ENCODE measurements around the gene AP2A2. TPM values are rescaled to one million over a fixed set of nuclear protein-coding genes. Genes with fewer than 3 reads are reported as not detected.

The AP2A2 gene
- total RNA-seq, 3 donors from 2014 or later: 44.6 to 112 (median 54.7) TPM

DNA sequence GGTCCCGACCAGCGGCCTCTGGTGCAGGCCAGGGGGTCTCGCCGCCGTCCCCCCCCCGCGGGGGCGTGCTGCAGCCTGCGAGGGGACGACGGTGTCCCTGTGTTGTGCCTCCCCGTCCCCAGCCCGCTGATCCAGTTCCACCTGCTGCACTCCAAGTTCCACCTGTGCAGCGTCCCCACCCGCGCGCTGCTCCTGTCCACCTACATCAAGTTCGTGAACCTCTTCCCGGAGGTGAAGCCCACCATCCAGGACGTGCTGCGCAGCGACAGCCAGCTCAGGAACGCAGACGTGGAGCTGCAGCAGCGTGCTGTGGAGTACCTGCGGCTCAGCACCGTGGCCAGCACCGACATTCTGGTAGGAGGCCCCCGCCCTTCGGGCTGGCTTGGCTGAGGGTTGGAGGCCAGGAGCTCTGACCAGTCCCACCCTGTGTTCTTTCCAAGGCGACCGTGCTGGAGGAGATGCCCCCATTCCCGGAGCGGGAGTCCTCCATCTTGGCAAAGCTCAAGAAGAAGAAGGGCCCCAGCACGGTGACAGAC lies 68.0 kb downstream of the AP2A2 start:
- Histone ChIP-seq H3K4me1 (no peaks in the 10 kb centered on the region), H3K27me3 (no peaks in the 10 kb centered on the region), H3K36me3 (peaks cover 2% of the 10 kb centered on the region), H3K27ac (no peak overlapping the region), H3K9me3 (no peaks in the 10 kb centered on the region), H3K4me3 (no peak overlapping the region)
- DNase-seq (ENCODE audit: low spot score in 2 of 2): no peak
- TF ChIP-seq POLR2AphosphoS5 (IDR thresholded peaks at IDR 0.05) (no peak), POLR2A (IDR thresholded peaks at IDR 0.05) (no peak)
- TF ChIP-seq, protein P1, sequence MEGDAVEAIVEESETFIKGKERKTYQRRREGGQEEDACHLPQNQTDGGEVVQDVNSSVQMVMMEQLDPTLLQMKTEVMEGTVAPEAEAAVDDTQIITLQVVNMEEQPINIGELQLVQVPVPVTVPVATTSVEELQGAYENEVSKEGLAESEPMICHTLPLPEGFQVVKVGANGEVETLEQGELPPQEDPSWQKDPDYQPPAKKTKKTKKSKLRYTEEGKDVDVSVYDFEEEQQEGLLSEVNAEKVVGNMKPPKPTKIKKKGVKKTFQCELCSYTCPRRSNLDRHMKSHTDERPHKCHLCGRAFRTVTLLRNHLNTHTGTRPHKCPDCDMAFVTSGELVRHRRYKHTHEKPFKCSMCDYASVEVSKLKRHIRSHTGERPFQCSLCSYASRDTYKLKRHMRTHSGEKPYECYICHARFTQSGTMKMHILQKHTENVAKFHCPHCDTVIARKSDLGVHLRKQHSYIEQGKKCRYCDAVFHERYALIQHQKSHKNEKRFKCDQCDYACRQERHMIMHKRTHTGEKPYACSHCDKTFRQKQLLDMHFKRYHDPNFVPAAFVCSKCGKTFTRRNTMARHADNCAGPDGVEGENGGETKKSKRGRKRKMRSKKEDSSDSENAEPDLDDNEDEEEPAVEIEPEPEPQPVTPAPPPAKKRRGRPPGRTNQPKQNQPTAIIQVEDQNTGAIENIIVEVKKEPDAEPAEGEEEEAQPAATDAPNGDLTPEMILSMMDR (IDR thresholded peaks at IDR 0.05): no peak
- intact Hi-C loops (cut with DNase I; ENCODE audit: low total_unique reads): no loop called here

DNA sequence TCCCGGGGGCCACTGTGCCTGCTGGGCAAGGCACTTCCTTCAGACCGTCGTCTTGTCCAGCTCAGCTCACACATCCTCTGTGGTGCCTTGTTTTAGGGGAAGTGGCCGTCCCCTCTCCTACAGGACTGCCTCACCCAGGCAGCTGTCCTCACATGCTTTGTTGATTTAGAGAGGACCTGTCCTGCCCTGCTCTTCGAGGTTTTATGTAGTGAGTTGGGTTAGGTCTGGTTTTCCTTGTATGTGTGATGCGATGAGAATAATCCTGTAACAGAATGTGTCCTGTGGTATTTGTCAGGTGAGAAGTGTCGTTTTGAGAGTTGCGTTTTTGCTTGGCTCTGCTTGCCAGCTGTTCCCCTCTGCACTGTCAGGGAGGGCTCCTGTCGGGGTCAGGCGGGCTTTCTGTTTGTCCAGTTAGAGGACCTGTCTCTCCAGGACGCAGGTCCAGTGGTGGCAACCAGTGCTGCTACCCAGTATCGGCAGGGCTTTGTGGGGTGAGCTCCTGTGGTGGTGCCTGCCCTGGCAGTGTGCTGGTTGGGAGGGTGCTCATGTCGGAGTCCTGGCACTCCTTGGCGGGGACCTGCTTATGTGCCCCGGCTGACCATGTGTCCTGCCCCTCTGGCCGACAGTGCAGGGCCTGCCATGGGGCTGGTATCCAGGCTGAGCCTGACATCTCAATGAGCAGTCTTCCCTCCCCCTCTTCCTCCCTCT lies 69.5 kb downstream of the AP2A2 start:
- intact Hi-C loops (cut with DNase I; ENCODE audit: low total_unique reads): no loop called here
- TF ChIP-seq POLR2A (IDR thresholded peaks at IDR 0.05): no peak
- TF ChIP-seq, protein P1 (IDR thresholded peaks at IDR 0.05): no peak
- TF ChIP-seq POLR2AphosphoS5 (IDR thresholded peaks at IDR 0.05): no peak

GRCh38 chr11:995752-996420 lies 70.2 kb downstream of the AP2A2 start:
- intact Hi-C loops (cut with DNase I; ENCODE audit: low total_unique reads): no loop called here
- DNase-seq (ENCODE audit: low spot score in 2 of 2): no peak
- Histone ChIP-seq H3K27me3 (no peaks in the 10 kb centered on the region), H3K36me3 (no peaks in the 10 kb centered on the region), H3K4me1 (no peaks in the 10 kb centered on the region), H3K27ac (no peak overlapping the region), H3K4me3 (no peak overlapping the region), H3K9me3 (no peaks in the 10 kb centered on the region)
- TF ChIP-seq POLR2A (IDR thresholded peaks at IDR 0.05) (no peak), POLR2AphosphoS5 (IDR thresholded peaks at IDR 0.05) (no peak)
- TF ChIP-seq, protein P1 (IDR thresholded peaks at IDR 0.05): no peak

More for the DNA sequence above, 69.5 kb downstream of the AP2A2 start:
- Histone ChIP-seq H3K4me3 (no peak overlapping the region), H3K27ac (peak overlapping the region in 1 of 2 donors; percentile 19), H3K9me3 (no peaks in the 10 kb centered on the region), H3K27me3 (no peaks in the 10 kb centered on the region), H3K4me1 (no peaks in the 10 kb centered on the region), H3K36me3 (no peaks in the 10 kb centered on the region)
- DNase-seq (ENCODE audit: low spot score in 2 of 2): no peak

DNA sequence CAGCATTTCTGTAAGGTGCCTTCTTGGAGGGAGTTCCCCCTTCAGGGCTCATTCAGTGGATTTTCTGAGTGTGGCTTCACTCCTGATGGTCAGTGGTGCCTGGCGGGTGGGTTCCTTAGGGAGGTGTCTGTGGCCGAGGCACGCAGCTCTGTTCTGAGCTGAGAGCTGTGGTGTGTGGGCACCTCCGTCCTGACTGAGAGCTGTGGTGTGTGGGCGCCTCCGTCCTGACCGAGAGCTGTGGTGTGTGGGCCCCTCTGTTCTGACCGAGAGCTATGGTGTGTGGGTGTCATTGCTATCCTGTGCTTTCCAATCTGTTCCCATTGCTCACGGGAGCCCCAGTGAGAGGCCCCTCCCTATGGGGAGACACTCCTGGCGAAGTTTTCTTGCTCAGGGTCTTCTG lies 71.0 kb downstream of the AP2A2 start:
- H3K4me1 ChIP-seq: no peaks in the 10 kb centered on the region
- no peaks in the 10 kb centered on the region for H3K27me3 ChIP-seq
- H3K9me3 ChIP-seq: no peaks in the 10 kb centered on the region
- no peaks in the 10 kb centered on the region for H3K36me3 ChIP-seq
- H3K27ac ChIP-seq: no peak overlapping the region
- H3K4me3 ChIP-seq: no peak overlapping the region
- no peak for TF ChIP-seq POLR2AphosphoS5 (IDR thresholded peaks at IDR 0.05)
- TF ChIP-seq, protein P1 (IDR thresholded peaks at IDR 0.05): no peak
- no peak for DNase-seq (ENCODE audit: low spot score in 2 of 2)
- intact Hi-C loops (cut with DNase I; ENCODE audit: low total_unique reads): no loop called here

GRCh38 chr11:997907-998306 lies 72.2 kb downstream of the AP2A2 start:
- intact Hi-C loops (cut with DNase I; ENCODE audit: low total_unique reads): no loop called here
- Histone ChIP-seq H3K9me3 (no peaks in the 10 kb centered on the region), H3K4me3 (no peak overlapping the region), H3K27me3 (no peaks in the 10 kb centered on the region), H3K27ac (no peak overlapping the region), H3K4me1 (no peaks in the 10 kb centered on the region), H3K36me3 (no peaks in the 10 kb centered on the region)
- TF ChIP-seq POLR2AphosphoS5 (IDR thresholded peaks at IDR 0.05) (no peak), POLR2A (IDR thresholded peaks at IDR 0.05) (no peak)
- TF ChIP-seq, protein P1 (IDR thresholded peaks at IDR 0.05): no peak
- no peak for DNase-seq (ENCODE audit: low spot score in 2 of 2)

Measured in breast epithelium (tissue), 4 donors.